Sigmoid colon (tissue), 4 donors: ENCODE results near the gene PLTP.

Experiments
- EP300 ChIP-seq, 4 donors: sonication (generic); formaldehyde crosslinking; IDR thresholded peaks; one replicate each; pipeline ENCODE4 v1.6.1; 2017; ENCODE audit warnings: antibody characterized with exemption in 4 of 4
- POLR2A ChIP-seq, 2 donors: fragments of 450-650 bp; IDR thresholded peaks; one replicate each; pipeline ENCODE4 v1.6.1; 2016; ENCODE audit warnings: antibody characterized with exemption in 2 of 2, mild to moderate bottlenecking in 2 of 2, moderate library complexity in 2 of 2
- POLR2AphosphoS5 ChIP-seq, 4 donors: sonication (generic); formaldehyde crosslinking; IDR thresholded peaks; one replicate each; pipeline ENCODE4 v1.6.1; 2017; ENCODE audit warnings: antibody characterized with exemption in 4 of 4
- TF ChIP-seq, protein P1 (sequence below), 4 experiments: fragments of 450-650 bp in 3 of 4; fragments of 200-600 bp in 1 of 4; IDR thresholded peaks; one replicate each; pipeline ENCODE4 v1.5.1; 2016 to 2019; ENCODE audit warnings: antibody characterized with exemption in 4 of 4, mild to moderate bottlenecking in 3 of 4, moderate library complexity in 2 of 4

DNA sequence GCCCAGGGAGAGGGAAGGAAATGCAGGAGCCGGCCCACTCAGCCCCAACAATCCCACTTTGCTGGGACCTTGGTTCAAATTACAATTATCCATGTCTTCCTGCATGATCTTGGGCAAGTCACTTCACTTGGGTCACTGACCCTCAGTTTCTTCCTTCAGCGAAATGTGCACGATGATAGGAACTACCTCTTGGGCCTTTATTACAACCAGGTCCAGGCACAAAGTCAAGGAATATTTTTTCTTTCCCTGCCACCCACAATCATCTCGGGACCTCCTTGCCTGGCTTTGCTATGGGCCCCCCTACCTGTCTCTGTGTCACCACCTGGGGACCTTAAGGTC is 358 bp upstream of the PLTP start:
- TF ChIP-seq, protein P1, sequence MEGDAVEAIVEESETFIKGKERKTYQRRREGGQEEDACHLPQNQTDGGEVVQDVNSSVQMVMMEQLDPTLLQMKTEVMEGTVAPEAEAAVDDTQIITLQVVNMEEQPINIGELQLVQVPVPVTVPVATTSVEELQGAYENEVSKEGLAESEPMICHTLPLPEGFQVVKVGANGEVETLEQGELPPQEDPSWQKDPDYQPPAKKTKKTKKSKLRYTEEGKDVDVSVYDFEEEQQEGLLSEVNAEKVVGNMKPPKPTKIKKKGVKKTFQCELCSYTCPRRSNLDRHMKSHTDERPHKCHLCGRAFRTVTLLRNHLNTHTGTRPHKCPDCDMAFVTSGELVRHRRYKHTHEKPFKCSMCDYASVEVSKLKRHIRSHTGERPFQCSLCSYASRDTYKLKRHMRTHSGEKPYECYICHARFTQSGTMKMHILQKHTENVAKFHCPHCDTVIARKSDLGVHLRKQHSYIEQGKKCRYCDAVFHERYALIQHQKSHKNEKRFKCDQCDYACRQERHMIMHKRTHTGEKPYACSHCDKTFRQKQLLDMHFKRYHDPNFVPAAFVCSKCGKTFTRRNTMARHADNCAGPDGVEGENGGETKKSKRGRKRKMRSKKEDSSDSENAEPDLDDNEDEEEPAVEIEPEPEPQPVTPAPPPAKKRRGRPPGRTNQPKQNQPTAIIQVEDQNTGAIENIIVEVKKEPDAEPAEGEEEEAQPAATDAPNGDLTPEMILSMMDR (IDR thresholded peaks at IDR 0.05), result no peak
- TF ChIP-seq POLR2A (IDR thresholded peaks at IDR 0.05), result no peak
- no peak for TF ChIP-seq POLR2AphosphoS5 (IDR thresholded peaks at IDR 0.05)
- no peak for TF ChIP-seq EP300 (IDR thresholded peaks at IDR 0.05)
